Right lobe of liver (tissue), 6 donors: ENCODE results near the gene SLC6A20. TPM values are rescaled to one million over a fixed set of nuclear protein-coding genes. Genes with fewer than 3 reads are reported as not detected.
A peak's percentile ranks its signal among the peaks of the same experiment; 100 is the strongest.

Experiments used
- ATAC-seq, 4 donors: fragments of 200-7000 bp; cut with Tn5 transposase; one replicate each; pipeline ENCODE4 v1.9.1; 2020; ENCODE audit warnings: mild to moderate bottlenecking in 4 of 4, moderate library complexity in 4 of 4
- DNase-seq, 3 donors: peaks; one replicate each; pipeline ENCODE4 v3.0.0-alpha.2; 2020
- H3K27ac ChIP-seq, 3 donors: fragments of 200-600 bp; one replicate each; pipeline ENCODE4 v1.8.0; 2022
- H3K27me3 ChIP-seq, 2 donors: fragments of 200-600 bp; one replicate each; pipeline ENCODE4 v1.8.0; 2022
- H3K36me3 ChIP-seq, 4 donors: fragments of 200-600 bp; sonication (generic) in 1 of 4; one replicate each; pipeline versions ENCODE4 v1.5.1 to v1.8.0; 2017 to 2022; ENCODE audit warnings: control low read depth in 1 of 4
- H3K4me1 ChIP-seq, 4 donors: fragments of 200-600 bp; sonication (generic) in 1 of 4; one replicate each; pipeline versions ENCODE4 v1.5.1 to v1.8.0; 2017 to 2022; ENCODE audit warnings: control low read depth in 1 of 4
- H3K4me3 ChIP-seq, 3 donors: fragments of 200-600 bp; one replicate each; pipeline ENCODE4 v1.8.0; 2022
- H3K9me3 ChIP-seq, 4 donors: fragments of 200-600 bp; sonication (generic) in 1 of 4; one replicate each; pipeline versions ENCODE4 v1.5.1 to v1.8.0; 2017 to 2022; ENCODE audit warnings: control low read depth in 1 of 4
- POLR2A ChIP-seq: fragments of 450-650 bp; IDR thresholded peaks from one replicate; pipeline ENCODE4 v1.6.1; 2017; ENCODE audit warnings: antibody characterized with exemption, mild to moderate bottlenecking
- WGBS: methylation state at CpG from one replicate; pipeline ENCODE4 v1.1.6; 2018; ENCODE audit warnings: low coverage, low lambda C conversion rate; ENCODE audit not compliant: insufficient coverage; ENCODE audit errors: missing lambda C conversion rate; 5-methylcytosine and 5-hydroxymethylcytosine counted together
- intact Hi-C, 2 donors: fragments of 100-400 bp; cut with DNase I; formaldehyde crosslinking; loops; one replicate each; pipeline versions ENCODE4 v1.11.2 to v1.14.1; 2022
- total RNA-seq, 6 experiments: library from RNA; depleted of rRNA in 2 of 6; stranded (reverse); fragments of >200 nt in 2 of 6; fragmentation: NEBNext Ultra II Directional in 3 of 6; extraction: Animal tissue kit (Norgen Biotek cat#: 25700) in 3 of 6; gene quantifications; one replicate each; pipeline versions ENCODE4 v1.1.0 to v1.2.4, GENCODE V29; 2016 to 2023
- TF ChIP-seq, protein P1 (sequence below), 4 donors: fragments of 200-600 bp in 3 of 4; fragments of 450-650 bp in 1 of 4; IDR thresholded peaks; one replicate each; pipeline versions ENCODE4 v1.5.1 to v1.8.0; 2016 to 2022; ENCODE audit warnings: antibody characterized with exemption in 4 of 4, mild to moderate bottlenecking in 2 of 4
- donor health status: DM: no; HTN: yes; CAD: no.
- donor health status: DM: no; HTN: no; CAD: no.
- donor health status: DM: no; HTN: no; CAD: no.
- donor health status: DM: no; HTN: yes; CAD: no.
- donor health status: DM: no; HTN: yes; CAD: no.

The SLC6A20 gene
- total RNA-seq, 6 experiments from 2014 or later = 0.07 to 0.21 (median 0.12) TPM; not detected in 3

DNA sequence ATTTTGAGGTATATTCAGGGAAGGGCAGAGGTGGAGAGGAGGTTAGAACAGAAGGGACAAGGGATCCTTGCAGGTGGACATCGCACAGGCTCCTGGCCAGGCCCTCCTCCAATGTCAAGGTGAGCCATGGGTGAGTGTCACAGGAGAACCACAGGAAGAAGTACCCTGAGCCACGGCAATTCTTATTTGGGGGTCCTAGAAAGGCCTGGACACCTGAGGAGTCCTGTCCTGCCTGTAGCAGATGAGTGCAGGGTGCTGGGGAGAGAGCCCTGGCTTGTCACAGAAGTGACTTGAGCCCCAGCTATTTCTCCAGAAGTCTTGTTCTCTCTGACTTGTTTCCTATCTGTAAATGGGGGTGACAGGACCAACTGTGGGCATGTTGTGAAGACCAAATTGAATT lies 4.3 kb downstream of the SLC6A20 start:
- H3K27ac ChIP-seq = no peak overlapping the region
- DNase-seq (no peak), ATAC-seq (no peak)
- peaks cover 12 to 18% of the 10 kb centered on the region in 2 donors for H3K27me3 ChIP-seq
- H3K4me3 ChIP-seq = no peak overlapping the region
- H3K36me3 ChIP-seq = no peaks in the 10 kb centered on the region
- no peaks in the 10 kb centered on the region for H3K9me3 ChIP-seq
- WGBS = 100% methylated on average over 1 of the region's 2 CpGs
- TF ChIP-seq, protein P1, sequence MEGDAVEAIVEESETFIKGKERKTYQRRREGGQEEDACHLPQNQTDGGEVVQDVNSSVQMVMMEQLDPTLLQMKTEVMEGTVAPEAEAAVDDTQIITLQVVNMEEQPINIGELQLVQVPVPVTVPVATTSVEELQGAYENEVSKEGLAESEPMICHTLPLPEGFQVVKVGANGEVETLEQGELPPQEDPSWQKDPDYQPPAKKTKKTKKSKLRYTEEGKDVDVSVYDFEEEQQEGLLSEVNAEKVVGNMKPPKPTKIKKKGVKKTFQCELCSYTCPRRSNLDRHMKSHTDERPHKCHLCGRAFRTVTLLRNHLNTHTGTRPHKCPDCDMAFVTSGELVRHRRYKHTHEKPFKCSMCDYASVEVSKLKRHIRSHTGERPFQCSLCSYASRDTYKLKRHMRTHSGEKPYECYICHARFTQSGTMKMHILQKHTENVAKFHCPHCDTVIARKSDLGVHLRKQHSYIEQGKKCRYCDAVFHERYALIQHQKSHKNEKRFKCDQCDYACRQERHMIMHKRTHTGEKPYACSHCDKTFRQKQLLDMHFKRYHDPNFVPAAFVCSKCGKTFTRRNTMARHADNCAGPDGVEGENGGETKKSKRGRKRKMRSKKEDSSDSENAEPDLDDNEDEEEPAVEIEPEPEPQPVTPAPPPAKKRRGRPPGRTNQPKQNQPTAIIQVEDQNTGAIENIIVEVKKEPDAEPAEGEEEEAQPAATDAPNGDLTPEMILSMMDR (IDR thresholded peaks at IDR 0.05) = no peak
- TF ChIP-seq POLR2A = no peak
- H3K4me1 ChIP-seq = peaks cover 0 to 11% (median 0%) of the 10 kb centered on the region in 4 donors
- intact Hi-C loops = no loop called here

DNA sequence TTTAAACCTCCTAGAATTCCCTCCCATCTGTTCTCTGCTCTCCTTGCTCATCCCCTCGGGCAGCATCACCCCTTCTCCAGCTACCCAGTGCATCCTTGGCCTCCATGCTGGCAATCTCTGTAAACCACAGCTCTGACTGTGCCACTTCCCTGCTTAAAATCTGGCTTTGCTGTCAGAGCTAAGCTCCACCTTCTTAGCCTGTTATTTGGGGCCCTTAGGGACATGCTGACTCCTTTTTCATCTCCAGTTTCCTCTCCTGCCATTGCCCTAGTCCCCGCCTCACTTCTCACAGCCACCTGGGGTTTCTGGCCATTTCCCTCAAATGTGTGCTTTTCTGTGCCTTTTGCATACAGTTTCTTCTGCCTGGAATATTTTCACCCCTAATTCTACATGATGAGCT lies 5.7 kb downstream of the SLC6A20 start:
- WGBS = 56% methylated on average over 2 of the region's 2 CpGs
- intact Hi-C loops = no loop called here
- no peaks in the 10 kb centered on the region for H3K9me3 ChIP-seq
- no peak for DNase-seq
- H3K36me3 ChIP-seq = no peaks in the 10 kb centered on the region
- H3K4me3 ChIP-seq = no peak overlapping the region
- TF ChIP-seq, protein P1 (IDR thresholded peaks at IDR 0.05) = no peak
- no peak for TF ChIP-seq POLR2A
- ATAC-seq = no peak
- peaks cover 0 to 1% (median 0%) of the 10 kb centered on the region in 4 donors for H3K4me1 ChIP-seq
- no peak overlapping the region for H3K27ac ChIP-seq
- H3K27me3 ChIP-seq = peaks cover 0 to 4% of the 10 kb centered on the region in 2 donors

DNA sequence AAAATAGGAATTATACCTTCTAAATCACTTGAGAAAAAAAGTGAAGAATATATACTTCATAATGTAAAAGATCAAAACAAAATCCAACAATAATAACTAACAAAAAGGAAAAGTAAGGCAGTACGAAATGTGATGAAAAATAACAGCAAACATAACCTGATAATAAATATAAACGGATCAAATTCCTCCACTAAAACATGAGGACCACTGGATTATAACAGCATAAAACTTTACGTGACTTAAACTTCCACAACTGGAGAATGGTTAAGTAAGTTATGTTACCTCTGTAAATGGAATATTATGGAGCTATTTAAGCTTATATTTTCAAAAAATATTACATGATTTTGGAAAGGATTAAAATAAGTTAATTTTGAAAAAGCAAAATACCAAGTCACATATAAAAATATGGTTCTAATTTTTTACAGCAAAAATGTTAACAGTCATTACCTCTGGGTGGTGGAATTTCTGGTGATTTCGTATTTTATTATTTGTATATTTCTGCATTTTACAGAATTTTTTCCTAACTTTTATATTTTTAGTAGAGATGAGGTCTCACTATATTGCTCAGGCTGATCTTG lies 7.0 kb downstream of the SLC6A20 start:
- intact Hi-C loops = no loop called here
- Histone ChIP-seq H3K27me3 (no peaks in the 10 kb centered on the region), H3K27ac (no peak overlapping the region), H3K4me1 (no peaks in the 10 kb centered on the region), H3K4me3 (no peak overlapping the region), H3K36me3 (no peaks in the 10 kb centered on the region), H3K9me3 (no peaks in the 10 kb centered on the region)
- no peak for ATAC-seq
- no peak for DNase-seq
- WGBS = 57% methylated on average over 4 of the region's 4 CpGs
- TF ChIP-seq, protein P1 (IDR thresholded peaks at IDR 0.05) = no peak
- no peak for TF ChIP-seq POLR2A

DNA sequence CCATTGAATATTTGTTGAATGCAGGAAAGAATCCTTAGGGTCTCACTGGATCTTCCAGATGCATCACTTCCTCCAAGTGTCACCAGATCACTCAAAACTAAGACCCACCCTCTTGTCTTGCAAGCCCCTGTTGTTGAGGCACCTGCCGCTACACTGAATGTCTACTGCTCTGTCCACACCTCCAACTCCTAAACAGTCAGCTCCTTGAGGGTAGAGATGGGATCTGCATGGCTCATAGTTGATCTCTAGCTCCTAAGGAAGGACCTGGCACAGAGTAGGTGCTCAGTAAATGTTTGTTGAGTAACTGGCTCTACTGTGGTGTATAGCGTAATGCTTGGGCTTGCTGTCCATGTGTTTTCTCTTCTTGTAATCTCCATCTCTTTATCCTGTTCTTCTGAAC lies 8.8 kb downstream of the SLC6A20 start:
- peak in 1 of 3 donors; percentile 4 for DNase-seq
- no peak for ATAC-seq
- intact Hi-C loops = no loop called here
- Histone ChIP-seq H3K27me3 (no peaks in the 10 kb centered on the region), H3K36me3 (no peaks in the 10 kb centered on the region), H3K4me1 (no peaks in the 10 kb centered on the region), H3K27ac (no peak overlapping the region), H3K4me3 (no peak overlapping the region), H3K9me3 (no peaks in the 10 kb centered on the region)
- 92% methylated on average over 2 of the region's 2 CpGs for WGBS
- TF ChIP-seq POLR2A = no peak
- TF ChIP-seq, protein P1 (IDR thresholded peaks at IDR 0.05) = no peak
